Measurements from ENCODE around the gene RIMS4.
"Not testable (repeated sequence)": the region's sequence is repeated elsewhere in the genome, so short reads cannot be mapped to it uniquely, and the experiment has no call there.

GRCh38 chr20:44763798-44764197, 46.5 kb downstream of the RIMS4 start:
- TF ChIP-seq, protein P1, sequence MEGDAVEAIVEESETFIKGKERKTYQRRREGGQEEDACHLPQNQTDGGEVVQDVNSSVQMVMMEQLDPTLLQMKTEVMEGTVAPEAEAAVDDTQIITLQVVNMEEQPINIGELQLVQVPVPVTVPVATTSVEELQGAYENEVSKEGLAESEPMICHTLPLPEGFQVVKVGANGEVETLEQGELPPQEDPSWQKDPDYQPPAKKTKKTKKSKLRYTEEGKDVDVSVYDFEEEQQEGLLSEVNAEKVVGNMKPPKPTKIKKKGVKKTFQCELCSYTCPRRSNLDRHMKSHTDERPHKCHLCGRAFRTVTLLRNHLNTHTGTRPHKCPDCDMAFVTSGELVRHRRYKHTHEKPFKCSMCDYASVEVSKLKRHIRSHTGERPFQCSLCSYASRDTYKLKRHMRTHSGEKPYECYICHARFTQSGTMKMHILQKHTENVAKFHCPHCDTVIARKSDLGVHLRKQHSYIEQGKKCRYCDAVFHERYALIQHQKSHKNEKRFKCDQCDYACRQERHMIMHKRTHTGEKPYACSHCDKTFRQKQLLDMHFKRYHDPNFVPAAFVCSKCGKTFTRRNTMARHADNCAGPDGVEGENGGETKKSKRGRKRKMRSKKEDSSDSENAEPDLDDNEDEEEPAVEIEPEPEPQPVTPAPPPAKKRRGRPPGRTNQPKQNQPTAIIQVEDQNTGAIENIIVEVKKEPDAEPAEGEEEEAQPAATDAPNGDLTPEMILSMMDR (IDR thresholded peaks at IDR 0.05) = not testable (repeated sequence)
- TF ChIP-seq POLR2A, EP300 (IDR thresholded peaks at IDR 0.05): not testable (repeated sequence)

All from ovary (tissue), 3 donors.